Body of pancreas (tissue), 4 donors: ENCODE data around the gene ETFA.

Source experiments
- POLR2A ChIP-seq, 3 donors: fragments of 450-650 bp; IDR thresholded peaks; one replicate each; pipeline ENCODE4 v1.6.1; 2016; ENCODE audit warnings: antibody characterized with exemption in 3 of 3, mild to moderate bottlenecking in 2 of 3
- TF ChIP-seq, protein P1 (sequence below), 7 experiments: fragments of 450-650 bp in 4 of 7; fragments of 200-600 bp in 3 of 7; sonication (generic) in 3 of 7; IDR thresholded peaks; one replicate each; pipeline ENCODE4 v1.5.1; 2016 to 2019; ENCODE audit warnings: antibody characterized with exemption in 7 of 7

- TF ChIP-seq POLR2A (IDR thresholded peaks at IDR 0.05): no peak
- TF ChIP-seq, protein P1, sequence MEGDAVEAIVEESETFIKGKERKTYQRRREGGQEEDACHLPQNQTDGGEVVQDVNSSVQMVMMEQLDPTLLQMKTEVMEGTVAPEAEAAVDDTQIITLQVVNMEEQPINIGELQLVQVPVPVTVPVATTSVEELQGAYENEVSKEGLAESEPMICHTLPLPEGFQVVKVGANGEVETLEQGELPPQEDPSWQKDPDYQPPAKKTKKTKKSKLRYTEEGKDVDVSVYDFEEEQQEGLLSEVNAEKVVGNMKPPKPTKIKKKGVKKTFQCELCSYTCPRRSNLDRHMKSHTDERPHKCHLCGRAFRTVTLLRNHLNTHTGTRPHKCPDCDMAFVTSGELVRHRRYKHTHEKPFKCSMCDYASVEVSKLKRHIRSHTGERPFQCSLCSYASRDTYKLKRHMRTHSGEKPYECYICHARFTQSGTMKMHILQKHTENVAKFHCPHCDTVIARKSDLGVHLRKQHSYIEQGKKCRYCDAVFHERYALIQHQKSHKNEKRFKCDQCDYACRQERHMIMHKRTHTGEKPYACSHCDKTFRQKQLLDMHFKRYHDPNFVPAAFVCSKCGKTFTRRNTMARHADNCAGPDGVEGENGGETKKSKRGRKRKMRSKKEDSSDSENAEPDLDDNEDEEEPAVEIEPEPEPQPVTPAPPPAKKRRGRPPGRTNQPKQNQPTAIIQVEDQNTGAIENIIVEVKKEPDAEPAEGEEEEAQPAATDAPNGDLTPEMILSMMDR (IDR thresholded peaks at IDR 0.05): no peak
Observed at GRCh38 chr15:76222159-76222558, 89.1 kb downstream of the ETFA start.
